ENCODE data around the gene CD4.

CD4 gene

DNA sequence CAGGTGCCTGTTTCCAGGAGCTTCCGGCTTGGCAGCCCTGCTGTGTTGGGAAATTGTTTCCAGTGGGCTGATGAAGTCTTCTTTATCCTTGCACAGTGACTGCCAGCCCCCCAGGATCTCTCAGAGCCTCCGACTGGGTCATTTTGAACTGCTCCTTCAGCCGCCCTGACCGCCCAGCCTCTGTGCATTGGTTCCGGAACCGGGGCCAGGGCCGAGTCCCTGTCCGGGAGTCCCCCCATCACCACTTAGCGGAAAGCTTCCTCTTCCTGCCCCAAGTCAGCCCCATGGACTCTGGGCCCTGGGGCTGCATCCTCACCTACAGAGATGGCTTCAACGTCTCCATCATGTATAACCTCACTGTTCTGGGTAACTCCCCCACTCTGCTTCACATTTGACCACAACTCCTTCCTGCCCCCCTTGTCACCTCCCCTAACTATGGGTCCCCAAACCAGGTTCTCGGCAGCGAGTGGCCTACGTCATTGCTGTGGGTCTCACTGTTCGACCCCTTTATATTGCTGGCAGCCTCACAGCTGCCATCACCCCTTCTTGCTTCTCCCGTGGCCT lies 14.7 kb upstream of the CD4 start:
- no peak overlapping the region for H3K4me3 ChIP-seq (ENCODE audit: low read length)
- no peak for DNase-seq (ENCODE audit: low read depth, low spot score)

DNA sequence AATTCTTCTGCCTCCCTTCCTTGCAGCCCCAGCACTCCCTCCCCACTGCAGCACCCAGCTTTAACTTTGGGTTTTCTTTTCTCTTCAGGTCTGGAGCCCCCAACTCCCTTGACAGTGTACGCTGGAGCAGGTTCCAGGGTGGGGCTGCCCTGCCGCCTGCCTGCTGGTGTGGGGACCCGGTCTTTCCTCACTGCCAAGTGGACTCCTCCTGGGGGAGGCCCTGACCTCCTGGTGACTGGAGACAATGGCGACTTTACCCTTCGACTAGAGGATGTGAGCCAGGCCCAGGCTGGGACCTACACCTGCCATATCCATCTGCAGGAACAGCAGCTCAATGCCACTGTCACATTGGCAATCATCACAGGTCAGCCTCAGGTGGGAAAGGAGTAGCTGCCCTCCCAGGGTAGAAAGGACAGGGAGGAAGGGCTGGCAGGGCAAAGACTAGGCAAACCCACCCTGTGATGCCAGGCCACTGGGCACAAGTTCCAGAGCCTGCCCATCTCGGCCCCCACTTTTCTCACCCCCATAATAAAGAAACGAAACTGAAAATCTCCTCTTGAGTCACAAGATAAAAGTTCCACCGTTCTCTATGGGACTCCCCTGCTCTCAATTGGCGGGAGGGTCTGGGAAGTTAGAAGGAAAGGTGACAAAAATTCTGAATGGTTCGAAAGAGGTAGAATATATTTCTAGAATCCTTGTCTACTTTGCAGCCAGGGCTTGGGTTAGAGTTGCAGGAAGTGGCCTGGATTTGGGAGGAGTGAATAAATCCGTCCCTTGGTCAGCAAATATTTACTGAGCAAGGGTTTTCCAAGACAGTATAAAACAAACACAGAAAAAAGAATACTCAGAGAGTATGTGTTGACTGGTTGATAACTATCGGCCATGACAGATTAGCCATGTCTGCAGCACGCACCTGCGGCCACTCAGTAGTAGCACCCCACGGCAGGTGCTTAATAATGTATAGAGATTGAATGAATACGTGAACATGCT lies 13.8 kb upstream of the CD4 start:
- no peak overlapping the region for H3K4me3 ChIP-seq (ENCODE audit: low read length)

DNA sequence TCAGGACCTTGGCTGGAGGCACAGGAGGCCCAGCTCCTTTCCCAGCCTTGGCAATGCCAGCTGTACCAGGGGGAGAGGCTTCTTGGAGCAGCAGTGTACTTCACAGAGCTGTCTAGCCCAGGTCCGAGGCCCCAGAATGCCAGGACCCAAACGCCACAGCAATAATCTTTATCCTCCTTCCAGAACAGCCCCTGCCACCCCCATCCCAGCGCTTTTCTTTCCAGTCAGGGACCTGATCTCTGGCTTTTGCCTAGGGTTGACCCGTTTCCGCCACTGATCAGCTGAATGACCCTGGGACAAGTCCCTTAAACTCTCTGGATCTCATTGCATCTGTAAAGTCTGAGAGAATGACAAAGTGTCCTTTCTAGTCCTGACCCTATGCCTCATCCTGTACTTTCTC lies 11.9 kb upstream of the CD4 start:
- no peak overlapping the region for H3K4me3 ChIP-seq (ENCODE audit: low read length)
- DNase-seq (ENCODE audit: low read depth, low spot score) = no peak

More for the DNA sequence above, 13.8 kb upstream of the CD4 start:
- DNase-seq (ENCODE audit: low read depth, low spot score) = no peak

DNA sequence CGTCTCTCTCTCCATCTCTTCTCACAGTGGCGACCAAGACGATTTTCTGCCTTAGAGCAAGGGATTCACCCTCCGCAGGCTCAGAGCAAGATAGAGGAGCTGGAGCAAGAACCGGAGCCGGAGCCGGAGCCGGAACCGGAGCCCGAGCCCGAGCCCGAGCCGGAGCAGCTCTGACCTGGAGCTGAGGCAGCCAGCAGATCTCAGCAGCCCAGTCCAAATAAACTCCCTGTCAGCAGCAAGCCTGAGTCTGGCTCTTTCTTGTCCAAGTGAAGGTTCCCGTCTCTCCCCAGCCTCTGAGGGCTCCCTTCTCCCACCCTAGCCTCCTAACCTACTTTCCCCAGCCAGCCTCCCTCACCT lies 11.1 kb upstream of the CD4 start:
- no peak overlapping the region for H3K4me3 ChIP-seq (ENCODE audit: low read length)

DNA sequence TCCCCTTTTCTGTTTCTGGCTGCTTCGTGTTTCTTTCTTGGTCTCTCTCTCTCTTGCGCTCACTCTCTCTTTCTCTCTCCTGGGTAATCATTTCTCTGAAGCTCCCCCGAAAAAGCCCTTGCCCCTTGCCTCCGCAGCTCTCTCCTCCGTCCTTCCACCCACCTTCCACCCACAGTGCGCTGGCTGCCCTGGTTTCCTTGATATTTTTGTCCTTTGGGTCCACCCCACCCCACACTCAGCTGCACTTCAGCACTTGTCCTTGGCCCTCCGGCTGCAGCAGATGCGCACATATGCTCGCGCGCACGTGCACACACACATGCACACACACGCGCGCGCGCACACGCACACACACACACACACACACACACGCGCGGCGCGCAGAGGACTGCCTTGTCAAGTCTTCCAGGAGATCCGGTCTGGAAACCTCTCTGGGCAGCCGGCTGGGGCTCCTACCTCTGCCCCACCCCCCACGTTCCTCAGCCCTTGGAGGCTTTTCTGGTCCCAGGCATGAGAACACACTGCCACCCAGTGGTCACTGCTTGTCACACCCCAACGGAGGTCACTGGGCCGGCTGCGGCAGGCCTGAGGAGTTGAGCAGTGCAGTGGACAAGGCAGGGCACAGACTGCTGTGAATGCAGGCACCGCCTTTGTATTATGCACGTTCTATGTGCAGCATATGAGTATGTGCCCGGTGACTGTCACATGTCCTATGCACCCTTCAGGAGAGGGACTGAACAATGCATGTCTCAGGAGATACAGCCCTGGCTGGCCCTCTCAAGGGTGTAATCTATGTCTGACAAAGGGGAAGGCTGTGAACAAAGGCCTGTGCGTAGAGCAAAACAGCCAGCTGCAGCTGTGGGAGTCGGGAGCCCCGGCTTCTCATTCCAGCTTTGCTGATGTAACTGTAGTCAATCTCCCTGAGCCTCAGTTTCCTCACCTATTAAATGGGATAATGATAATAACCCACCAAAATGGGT lies 10.5 kb upstream of the CD4 start:
- peak; percentile 65 for DNase-seq (ENCODE audit: low read depth, low spot score)
- H3K4me3 ChIP-seq (ENCODE audit: low read length) = no peak overlapping the region

More for the DNA sequence above, 11.1 kb upstream of the CD4 start:
- no peak for DNase-seq (ENCODE audit: low read depth, low spot score)

DNA sequence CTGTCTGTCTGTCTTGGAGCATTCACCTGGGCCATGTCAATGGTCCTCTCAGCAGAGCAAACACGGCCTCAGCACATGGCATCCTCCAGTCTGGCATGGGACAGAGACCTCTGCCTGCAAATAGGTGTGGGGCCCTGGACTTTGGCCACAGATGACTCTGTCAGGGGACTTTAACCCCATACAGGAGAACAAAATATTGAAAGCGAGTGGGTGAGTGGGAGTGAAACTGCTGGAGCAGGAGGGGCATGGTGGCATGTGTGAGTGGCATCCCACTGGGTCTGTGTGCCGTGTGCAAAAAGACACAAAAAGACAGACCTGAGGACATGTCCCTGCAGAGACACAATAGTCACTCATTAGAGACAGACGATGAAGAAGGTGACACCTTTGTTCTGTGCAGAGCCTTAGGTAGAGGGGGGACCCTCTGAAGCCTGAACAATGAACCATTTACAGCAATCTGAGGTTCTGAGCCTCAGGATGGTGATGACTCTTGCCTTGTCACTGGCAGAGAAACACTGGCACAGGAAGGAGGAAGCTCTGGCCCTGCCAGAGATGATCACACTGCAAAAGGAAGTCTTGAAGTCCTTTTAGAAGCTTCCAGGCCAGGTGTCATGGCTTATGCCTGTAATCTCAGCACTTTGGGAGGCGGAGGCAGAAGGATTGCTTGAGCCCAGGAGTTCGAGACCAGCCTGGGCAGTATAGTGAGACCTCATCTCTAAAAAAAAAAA lies 9.5 kb upstream of the CD4 start:
- H3K4me3 ChIP-seq (ENCODE audit: low read length) = no peak overlapping the region
- no peak for DNase-seq (ENCODE audit: low read depth, low spot score)

DNA sequence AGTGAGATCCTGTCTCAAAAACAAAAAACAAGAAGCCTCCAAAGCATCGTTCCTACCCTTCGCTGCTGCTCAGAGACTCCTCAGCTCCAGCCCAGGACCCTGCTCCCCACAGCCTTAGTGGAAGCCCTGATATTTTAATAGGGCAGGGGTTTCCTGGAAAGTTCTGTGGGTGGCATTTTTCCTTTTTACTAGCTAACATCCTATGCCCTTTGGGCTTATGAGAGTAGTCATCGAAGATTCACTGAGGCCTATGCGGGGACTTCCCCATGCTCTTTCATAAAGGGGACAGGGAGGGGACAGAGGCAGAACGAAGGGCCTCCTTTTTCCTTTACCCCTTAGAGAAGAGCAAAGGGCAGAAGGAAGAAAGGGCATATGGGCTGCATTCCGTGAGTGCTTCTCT lies 8.8 kb upstream of the CD4 start:
- no peak overlapping the region for H3K4me3 ChIP-seq (ENCODE audit: low read length)
- no peak for DNase-seq (ENCODE audit: low read depth, low spot score)

DNA sequence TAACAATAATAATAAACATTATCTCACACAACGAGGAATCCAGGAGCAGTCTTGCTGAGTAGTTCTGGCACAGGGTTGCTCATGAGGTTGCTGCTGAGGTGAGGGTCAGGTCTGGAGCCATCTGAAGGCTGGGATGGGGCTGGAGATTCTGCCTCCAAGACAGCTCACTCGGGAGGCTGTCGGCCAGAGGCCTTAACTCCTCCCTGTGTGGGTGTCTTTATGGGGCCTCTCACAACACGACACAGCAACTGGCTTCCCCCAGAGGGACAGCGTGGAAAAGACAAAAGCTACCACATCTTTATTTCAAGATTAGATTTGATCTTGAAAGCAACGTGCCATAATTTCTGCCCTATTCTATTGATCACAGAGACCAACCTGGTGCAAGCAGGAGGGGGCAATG lies 7.2 kb upstream of the CD4 start:
- no peak for DNase-seq (ENCODE audit: low read depth, low spot score)
- peak overlapping the region; percentile 29; the same call in 1 of the 2 replicates for H3K4me3 ChIP-seq (ENCODE audit: low read length)

DNA sequence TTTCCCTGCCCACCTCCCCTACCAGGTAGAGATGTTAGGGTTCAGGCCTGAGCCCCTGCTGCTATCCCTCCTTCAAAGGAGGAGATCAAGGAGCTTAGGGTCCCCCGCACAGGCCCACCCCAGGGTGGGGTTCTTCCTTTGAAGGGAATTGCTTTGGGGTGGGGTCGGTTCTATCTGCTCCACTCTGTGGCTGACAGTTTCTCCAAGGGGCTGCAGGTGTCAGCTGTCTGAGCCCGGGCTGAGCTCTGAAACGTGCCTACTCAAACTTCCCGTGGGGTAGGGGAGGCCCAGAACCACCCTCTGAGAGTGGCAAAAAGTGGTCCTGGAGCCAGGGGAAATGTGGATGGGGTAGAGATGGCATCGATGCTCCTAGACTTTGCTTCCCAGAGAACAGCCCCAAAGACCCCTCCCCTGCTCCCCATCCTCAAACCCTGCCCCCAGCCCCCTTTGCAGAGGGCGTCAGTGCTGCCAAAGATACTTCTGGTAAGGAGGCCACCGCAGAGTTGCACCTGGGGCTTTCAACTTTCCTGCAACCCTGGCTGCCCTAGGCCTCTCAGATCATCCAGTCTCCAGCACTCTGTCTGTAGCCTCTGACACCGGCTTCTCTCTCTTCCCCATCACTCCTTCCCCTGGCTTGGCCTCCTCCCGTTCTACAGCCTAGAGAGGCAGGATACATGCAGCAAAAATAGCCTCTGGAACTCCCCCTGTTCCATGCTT lies 6.3 kb upstream of the CD4 start:
- DNase-seq (ENCODE audit: low read depth, low spot score) = peak; percentile 86

DNA sequence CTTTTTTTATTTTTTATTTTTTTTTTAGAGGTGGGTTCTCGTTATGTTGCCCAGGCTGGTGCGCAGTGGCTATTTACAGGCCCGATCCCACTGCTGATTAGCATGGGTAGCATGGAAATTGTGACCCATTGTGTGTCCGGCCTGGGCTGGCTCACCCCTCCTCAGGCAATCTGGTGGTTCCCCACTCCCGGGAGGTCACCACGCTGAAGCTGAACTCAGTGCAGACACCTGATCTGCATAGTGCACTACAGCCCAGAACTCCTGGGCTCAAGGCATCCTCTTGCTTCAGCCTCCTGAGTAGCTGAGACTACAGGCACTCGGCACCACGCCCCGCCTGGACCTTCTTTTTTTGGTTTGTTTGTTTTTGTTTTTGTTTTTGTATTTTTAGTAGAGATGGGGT lies 5.5 kb upstream of the CD4 start:
- DNase-seq (ENCODE audit: low read depth, low spot score) = no peak
- H3K4me3 ChIP-seq (ENCODE audit: low read length) = no peak overlapping the region; the same call in 1 of the 2 replicates

More for the DNA sequence above, 6.3 kb upstream of the CD4 start:
- peak overlapping the region; percentile 29 for H3K4me3 ChIP-seq (ENCODE audit: low read length)

DNA sequence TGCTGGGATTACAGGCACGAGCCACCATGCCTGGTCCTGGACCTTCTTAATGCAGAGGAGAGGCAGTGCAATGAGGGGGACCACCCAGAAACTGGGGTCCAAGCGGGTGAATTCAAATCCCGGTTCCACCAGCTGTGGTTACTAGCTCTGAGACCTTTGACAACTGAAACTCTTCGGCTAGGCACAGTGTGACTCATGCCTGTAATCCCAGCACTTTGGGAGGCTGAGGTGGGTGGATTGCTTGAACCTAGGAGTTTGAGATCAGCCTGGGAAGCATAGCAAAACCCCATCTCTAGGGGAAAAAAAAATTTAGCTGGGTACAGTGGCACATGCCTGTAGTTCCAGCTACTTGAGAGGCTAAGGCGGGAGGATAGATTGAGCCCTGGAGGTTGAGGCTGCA lies 5.0 kb upstream of the CD4 start:
- H3K4me3 ChIP-seq (ENCODE audit: low read length) = no peak overlapping the region
- no peak for DNase-seq (ENCODE audit: low read depth, low spot score)

DNA sequence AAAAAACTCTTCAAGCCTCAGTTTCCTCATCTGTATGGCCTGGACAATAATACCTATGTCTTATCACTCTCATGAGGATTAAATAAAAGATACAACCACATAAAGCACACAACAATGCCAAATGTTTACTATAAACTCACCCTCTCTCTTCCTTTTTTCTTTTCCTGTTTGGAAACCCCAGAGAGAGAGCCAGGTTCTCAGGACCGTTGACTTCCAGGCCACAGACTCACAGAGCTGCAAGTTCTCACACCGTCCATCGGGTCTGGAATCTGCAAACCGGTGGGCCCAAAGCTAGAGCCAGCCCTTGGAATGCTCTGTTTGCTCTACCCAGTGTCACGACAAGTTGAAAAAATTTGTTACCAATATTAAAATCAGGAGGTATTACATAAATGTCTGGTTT lies 4.6 kb upstream of the CD4 start:
- DNase-seq (ENCODE audit: low read depth, low spot score) = no peak
- no peak overlapping the region for H3K4me3 ChIP-seq (ENCODE audit: low read length)

DNA sequence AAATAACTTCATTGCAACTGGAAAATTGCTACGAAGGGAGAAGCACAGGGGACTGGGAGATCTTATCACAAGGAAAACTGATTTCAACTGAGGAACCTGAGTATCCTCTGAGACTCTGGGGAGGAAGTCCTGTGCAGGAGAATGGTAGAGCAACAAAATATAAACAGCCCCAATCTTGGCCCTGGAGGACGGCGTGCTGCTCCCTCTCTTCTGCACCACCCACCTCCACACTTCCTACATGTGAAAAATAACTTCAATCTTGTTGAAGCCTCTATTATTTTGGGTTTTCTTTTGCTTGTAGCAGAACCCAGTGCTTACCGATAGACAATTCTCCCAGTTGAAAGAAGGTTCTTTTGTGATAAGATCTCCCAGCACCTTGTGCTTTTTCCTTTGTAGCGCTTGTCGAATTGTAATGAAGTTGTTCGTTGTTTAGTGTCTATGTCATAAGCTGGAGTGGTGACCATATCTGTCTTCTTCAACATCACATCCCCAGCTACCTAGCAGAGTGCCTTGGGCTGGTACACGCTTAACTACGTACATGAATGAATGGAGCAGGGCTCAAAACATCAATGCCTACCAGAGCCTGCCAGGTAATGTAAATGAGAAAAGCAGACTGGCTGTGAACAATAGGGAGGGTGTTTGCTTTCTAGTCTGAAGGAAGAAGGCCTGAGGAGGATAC lies 2.8 kb upstream of the CD4 start:
- peak overlapping the region; percentile 14 for H3K4me3 ChIP-seq (ENCODE audit: low read length)
- DNase-seq (ENCODE audit: low read depth, low spot score) = peak; percentile 64

DNA sequence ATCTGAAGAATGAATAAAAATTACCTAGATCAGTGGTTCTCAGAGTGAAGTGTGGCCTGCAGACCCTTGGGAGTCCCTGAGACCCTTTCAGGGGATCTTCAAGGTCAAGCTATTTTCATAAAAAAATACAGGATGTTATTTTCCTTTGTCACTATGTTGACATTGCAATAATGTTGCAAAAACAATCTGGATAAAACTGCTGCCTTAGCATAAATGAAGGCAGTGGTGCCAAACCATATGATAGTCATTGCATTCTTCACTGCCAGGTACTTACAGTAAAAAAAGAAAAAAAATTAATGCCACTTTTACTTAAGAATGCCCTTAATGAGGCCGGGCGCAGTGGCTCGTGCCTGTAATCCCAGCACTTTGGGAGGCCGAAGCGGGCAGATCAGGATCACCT lies 2.0 kb upstream of the CD4 start:
- no peak for DNase-seq (ENCODE audit: low read depth, low spot score)
- no peak overlapping the region for H3K4me3 ChIP-seq (ENCODE audit: low read length)

DNA sequence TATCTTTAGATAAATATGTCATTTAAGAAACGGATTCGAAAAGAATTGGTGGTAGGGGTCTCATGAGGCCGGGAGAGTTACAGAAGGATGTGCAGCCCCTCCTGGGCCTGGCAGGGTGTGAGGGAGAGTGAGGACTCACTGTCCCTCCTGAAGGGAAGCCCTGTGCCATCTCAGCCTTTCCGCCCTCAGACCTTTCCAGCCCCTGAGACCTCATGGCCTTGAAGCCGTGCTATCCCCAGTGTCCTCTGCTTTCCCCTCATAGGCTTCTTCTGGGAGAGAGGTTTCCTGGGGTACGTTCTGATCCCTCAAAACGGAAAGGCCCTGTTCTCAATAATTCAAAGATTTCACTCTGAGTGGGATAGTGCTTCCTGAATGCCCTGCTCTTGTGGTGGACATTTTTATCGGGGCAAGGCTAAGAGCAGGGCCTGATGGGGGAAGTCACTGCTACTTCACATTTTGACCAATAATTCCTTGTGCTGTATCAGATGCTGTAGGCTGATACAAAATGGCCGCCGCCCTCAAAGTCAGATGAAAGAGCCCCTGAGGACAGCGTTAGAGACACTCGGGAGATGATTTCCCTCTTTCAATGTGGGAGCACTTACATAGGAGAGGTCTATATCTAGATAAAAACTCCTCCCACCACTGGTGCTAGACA lies 1.3 kb downstream of the CD4 start:
- H3K4me3 ChIP-seq (ENCODE audit: low read length) = no peak overlapping the region
- DNase-seq (ENCODE audit: low read depth, low spot score) = no peak

DNA sequence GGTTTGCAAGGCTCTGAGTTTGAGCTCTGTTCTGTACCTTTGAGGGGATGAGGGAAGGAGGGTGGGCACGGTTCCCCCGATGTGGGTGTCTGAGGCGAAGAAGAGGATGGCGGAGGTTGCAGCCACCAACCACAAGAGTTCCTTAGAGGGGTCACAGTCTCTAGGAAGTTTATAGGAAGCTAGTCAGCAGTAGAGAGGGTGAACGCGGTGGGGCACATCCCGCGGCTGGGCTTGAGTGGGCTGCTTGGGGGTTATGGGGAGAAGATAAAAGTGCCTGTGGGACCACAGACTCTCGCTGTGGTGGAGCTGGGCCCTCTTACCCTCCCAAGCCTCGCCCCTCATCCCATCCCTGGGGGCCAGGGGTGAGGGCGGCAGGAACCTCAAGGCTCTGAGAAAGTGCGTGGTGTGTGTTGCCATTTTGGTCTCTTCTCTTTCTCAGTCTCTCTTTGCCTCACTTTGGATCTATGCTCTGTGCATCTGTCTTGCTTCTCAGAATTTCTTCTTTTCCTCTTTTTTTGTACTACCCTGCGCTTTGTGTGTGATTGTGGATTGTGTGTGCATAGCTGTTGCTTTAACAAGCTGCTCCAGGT lies 2.7 kb downstream of the CD4 start:
- peak; percentile 69 for DNase-seq (ENCODE audit: low read depth, low spot score)

More for the DNA sequence above, 2.7 kb downstream of the CD4 start:
- H3K4me3 ChIP-seq (ENCODE audit: low read length) = peak overlapping the region; percentile 28

Data from Jurkat, Clone E6-1 (cell line).